ENCODE measurements around the gene CAPN8. TPM values are rescaled to one million over a fixed set of nuclear protein-coding genes. Genes with fewer than 3 reads are reported as not detected.

CAPN8 gene
- total and polyA plus RNA-seq, 2 donors = 1.6 to 11.9 TPM

GRCh38 chr1:223654083-223654482 is 11.4 kb downstream of the CAPN8 start:
- H3K4me3 ChIP-seq (ENCODE audit: low read depth, low read length) = no peak overlapping the region
- H3K4me1 ChIP-seq (ENCODE audit: insufficient read depth) = no peaks in the 10 kb centered on the region
- H3K27ac ChIP-seq (ENCODE audit: low read depth) = no peak overlapping the region
- WGBS = 62% methylated on average over 6 of the region's 6 CpGs
- no peaks in the 10 kb centered on the region for H3K36me3 ChIP-seq (ENCODE audit: insufficient read depth)
- no peak for DNase-seq (ENCODE audit: extremely low spot score)

- H3K4me1 ChIP-seq (ENCODE audit: insufficient read depth) = no peaks in the 10 kb centered on the region
- no peak overlapping the region for H3K4me3 ChIP-seq (ENCODE audit: low read depth, low read length)
- no peak for DNase-seq (ENCODE audit: extremely low spot score)
- H3K36me3 ChIP-seq (ENCODE audit: insufficient read depth) = no peaks in the 10 kb centered on the region
- no peak overlapping the region for H3K27ac ChIP-seq (ENCODE audit: low read depth)
- 89% methylated on average over 4 of the region's 4 CpGs for WGBS
Measured at GRCh38 chr1:223653431-223653830, 12.1 kb downstream of the CAPN8 start.

- H3K4me3 ChIP-seq (ENCODE audit: low read depth, low read length) = no peak overlapping the region
- no peaks in the 10 kb centered on the region for H3K4me1 ChIP-seq (ENCODE audit: insufficient read depth)
- H3K27ac ChIP-seq (ENCODE audit: low read depth) = no peak overlapping the region
- DNase-seq (ENCODE audit: extremely low spot score) = no peak
- H3K36me3 ChIP-seq (ENCODE audit: insufficient read depth) = no peaks in the 10 kb centered on the region
- WGBS = 95% methylated on average over 14 of the region's 14 CpGs
Measured at GRCh38 chr1:223653015-223653414, 12.5 kb downstream of the CAPN8 start.

- no peak overlapping the region for H3K27ac ChIP-seq (ENCODE audit: low read depth)
- 57% methylated on average over 12 of the region's 12 CpGs for WGBS
- H3K4me1 ChIP-seq (ENCODE audit: insufficient read depth) = no peaks in the 10 kb centered on the region
- DNase-seq (ENCODE audit: extremely low spot score) = no peak
- no peaks in the 10 kb centered on the region for H3K36me3 ChIP-seq (ENCODE audit: insufficient read depth)
- no peak overlapping the region for H3K4me3 ChIP-seq (ENCODE audit: low read depth, low read length)
Measured at GRCh38 chr1:223652436-223652941, 13.0 kb downstream of the CAPN8 start.

GRCh38 chr1:223651291-223651991 is 14.1 kb downstream of the CAPN8 start:
- H3K36me3 ChIP-seq (ENCODE audit: insufficient read depth) = no peaks in the 10 kb centered on the region
- no peaks in the 10 kb centered on the region for H3K4me1 ChIP-seq (ENCODE audit: insufficient read depth)
- no peak overlapping the region for H3K4me3 ChIP-seq (ENCODE audit: low read depth, low read length)
- 75% methylated on average over 8 of the region's 8 CpGs for WGBS
- DNase-seq (ENCODE audit: extremely low spot score) = no peak
- H3K27ac ChIP-seq (ENCODE audit: low read depth) = no peak overlapping the region

- DNase-seq (ENCODE audit: extremely low spot score) = no peak
- no peak overlapping the region for H3K4me3 ChIP-seq (ENCODE audit: low read depth, low read length)
- WGBS = 48% methylated on average over 2 of the region's 2 CpGs
- no peaks in the 10 kb centered on the region for H3K4me1 ChIP-seq (ENCODE audit: insufficient read depth)
- H3K27ac ChIP-seq (ENCODE audit: low read depth) = no peak overlapping the region
- no peaks in the 10 kb centered on the region for H3K36me3 ChIP-seq (ENCODE audit: insufficient read depth)
Measured at GRCh38 chr1:223650465-223650864, 15.0 kb downstream of the CAPN8 start.

GRCh38 chr1:223649222-223649621 is 16.3 kb downstream of the CAPN8 start:
- Histone ChIP-seq H3K4me3 (ENCODE audit: low read depth, low read length) (no peak overlapping the region), H3K36me3 (ENCODE audit: insufficient read depth) (no peaks in the 10 kb centered on the region), H3K4me1 (ENCODE audit: insufficient read depth) (no peaks in the 10 kb centered on the region), H3K27ac (ENCODE audit: low read depth) (no peak overlapping the region)
- DNase-seq (ENCODE audit: extremely low spot score) = no peak
- 2% methylated on average over 1 of the region's 1 CpG for WGBS

GRCh38 chr1:223647249-223647648 is 18.3 kb downstream of the CAPN8 start:
- DNase-seq (ENCODE audit: extremely low spot score) = no peak
- Histone ChIP-seq H3K27ac (ENCODE audit: low read depth) (no peak overlapping the region), H3K4me1 (ENCODE audit: insufficient read depth) (no peaks in the 10 kb centered on the region), H3K4me3 (ENCODE audit: low read depth, low read length) (no peak overlapping the region), H3K36me3 (ENCODE audit: insufficient read depth) (no peaks in the 10 kb centered on the region)
- WGBS = 62% methylated on average over 1 of the region's 1 CpG

GRCh38 chr1:223645903-223646302 is 19.6 kb downstream of the CAPN8 start:
- Histone ChIP-seq H3K4me3 (ENCODE audit: low read depth, low read length) (no peak overlapping the region), H3K27ac (ENCODE audit: low read depth) (no peak overlapping the region), H3K4me1 (ENCODE audit: insufficient read depth) (no peaks in the 10 kb centered on the region), H3K36me3 (ENCODE audit: insufficient read depth) (no peaks in the 10 kb centered on the region)
- DNase-seq (ENCODE audit: extremely low spot score) = no peak
- 71% methylated on average over 3 of the region's 3 CpGs for WGBS

GRCh38 chr1:223642237-223642636 is 23.3 kb downstream of the CAPN8 start:
- H3K4me1 ChIP-seq (ENCODE audit: insufficient read depth) = no peaks in the 10 kb centered on the region
- no peak for DNase-seq (ENCODE audit: extremely low spot score)
- no peak overlapping the region for H3K27ac ChIP-seq (ENCODE audit: low read depth)
- WGBS = 48% methylated on average over 7 of the region's 7 CpGs
- no peaks in the 10 kb centered on the region for H3K36me3 ChIP-seq (ENCODE audit: insufficient read depth)
- no peak overlapping the region for H3K4me3 ChIP-seq (ENCODE audit: low read depth, low read length)

GRCh38 chr1:223641523-223642039 is 23.9 kb downstream of the CAPN8 start:
- Histone ChIP-seq H3K4me3 (ENCODE audit: low read depth, low read length) (no peak overlapping the region), H3K36me3 (ENCODE audit: insufficient read depth) (no peaks in the 10 kb centered on the region), H3K27ac (ENCODE audit: low read depth) (no peak overlapping the region), H3K4me1 (ENCODE audit: insufficient read depth) (no peaks in the 10 kb centered on the region)
- WGBS = 76% methylated on average over 7 of the region's 7 CpGs
- DNase-seq (ENCODE audit: extremely low spot score) = no peak

- WGBS = 83% methylated on average over 2 of the region's 2 CpGs
Measured at GRCh38 chr1:223639331-223639749, 26.2 kb downstream of the CAPN8 start.

GRCh38 chr1:223635236-223635635 is 30.3 kb downstream of the CAPN8 start:
- 71% methylated on average over 4 of the region's 4 CpGs for WGBS
- H3K27ac ChIP-seq (ENCODE audit: low read depth) = no peak overlapping the region
- H3K36me3 ChIP-seq (ENCODE audit: insufficient read depth) = no peaks in the 10 kb centered on the region
- DNase-seq (ENCODE audit: extremely low spot score) = no peak
- no peaks in the 10 kb centered on the region for H3K4me1 ChIP-seq (ENCODE audit: insufficient read depth)
- H3K4me3 ChIP-seq (ENCODE audit: low read depth, low read length) = no peak overlapping the region

More at GRCh38 chr1:223639331-223639749, 26.2 kb downstream of the CAPN8 start:
- Histone ChIP-seq H3K27ac (ENCODE audit: low read depth) (no peak overlapping the region), H3K36me3 (ENCODE audit: insufficient read depth) (no peaks in the 10 kb centered on the region), H3K4me1 (ENCODE audit: insufficient read depth) (no peaks in the 10 kb centered on the region), H3K4me3 (ENCODE audit: low read depth, low read length) (no peak overlapping the region)
- DNase-seq (ENCODE audit: extremely low spot score) = no peak

- 71% methylated on average over 4 of the region's 4 CpGs for WGBS
- H3K36me3 ChIP-seq (ENCODE audit: insufficient read depth) = no peaks in the 10 kb centered on the region
- no peak for DNase-seq (ENCODE audit: extremely low spot score)
- no peaks in the 10 kb centered on the region for H3K4me1 ChIP-seq (ENCODE audit: insufficient read depth)
- H3K4me3 ChIP-seq (ENCODE audit: low read depth, low read length) = no peak overlapping the region
- H3K27ac ChIP-seq (ENCODE audit: low read depth) = no peak overlapping the region
Measured at GRCh38 chr1:223634423-223634822, 31.1 kb downstream of the CAPN8 start.

All from urinary bladder (tissue), 4 donors.